ENCODE measurements around the gene CDC42BPA.

The CDC42BPA gene

DNA sequence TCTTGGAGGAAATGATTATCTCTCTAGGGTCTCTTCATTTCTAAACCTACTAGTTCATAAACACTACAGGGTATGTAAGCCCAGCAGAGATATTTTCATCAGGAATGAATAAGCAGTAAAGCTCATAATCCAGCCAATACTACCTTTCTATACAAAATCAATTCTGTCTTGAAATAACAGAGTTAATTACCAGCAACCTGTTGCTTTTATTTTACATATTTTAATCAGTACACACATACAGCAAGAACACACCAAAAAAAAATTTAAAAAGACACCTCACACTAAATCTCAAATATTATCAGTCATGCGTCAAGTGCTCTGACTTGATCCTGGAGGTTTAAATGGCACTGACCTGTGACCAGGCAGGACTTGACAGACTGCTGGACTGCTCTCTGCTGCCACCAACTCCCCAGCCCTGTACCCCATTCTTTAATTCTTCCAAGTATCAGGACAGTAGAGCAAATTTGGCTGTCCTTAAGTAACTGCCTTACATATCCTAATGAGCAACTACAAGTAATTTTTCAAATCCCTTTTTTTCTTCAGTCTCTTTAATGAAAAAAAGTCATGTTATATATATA lies 98.5 kb downstream of the CDC42BPA start:
- no peaks in the 10 kb centered on the region for H3K79me2 ChIP-seq (ENCODE audit: insufficient read depth, low read length)
- H3K27ac ChIP-seq (ENCODE audit: low read length): no peak overlapping the region
- TF ChIP-seq EZH2 (IDR thresholded peaks at IDR 0.05; ENCODE audit: borderline replicate concordance, low read depth, low read length, severe bottlenecking): no peak
- TF ChIP-seq, protein P1, sequence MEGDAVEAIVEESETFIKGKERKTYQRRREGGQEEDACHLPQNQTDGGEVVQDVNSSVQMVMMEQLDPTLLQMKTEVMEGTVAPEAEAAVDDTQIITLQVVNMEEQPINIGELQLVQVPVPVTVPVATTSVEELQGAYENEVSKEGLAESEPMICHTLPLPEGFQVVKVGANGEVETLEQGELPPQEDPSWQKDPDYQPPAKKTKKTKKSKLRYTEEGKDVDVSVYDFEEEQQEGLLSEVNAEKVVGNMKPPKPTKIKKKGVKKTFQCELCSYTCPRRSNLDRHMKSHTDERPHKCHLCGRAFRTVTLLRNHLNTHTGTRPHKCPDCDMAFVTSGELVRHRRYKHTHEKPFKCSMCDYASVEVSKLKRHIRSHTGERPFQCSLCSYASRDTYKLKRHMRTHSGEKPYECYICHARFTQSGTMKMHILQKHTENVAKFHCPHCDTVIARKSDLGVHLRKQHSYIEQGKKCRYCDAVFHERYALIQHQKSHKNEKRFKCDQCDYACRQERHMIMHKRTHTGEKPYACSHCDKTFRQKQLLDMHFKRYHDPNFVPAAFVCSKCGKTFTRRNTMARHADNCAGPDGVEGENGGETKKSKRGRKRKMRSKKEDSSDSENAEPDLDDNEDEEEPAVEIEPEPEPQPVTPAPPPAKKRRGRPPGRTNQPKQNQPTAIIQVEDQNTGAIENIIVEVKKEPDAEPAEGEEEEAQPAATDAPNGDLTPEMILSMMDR (IDR thresholded peaks at IDR 0.05; ENCODE audit: borderline replicate concordance, extremely low read depth, low read length, poor library complexity, severe bottlenecking): no peak
- DNase-seq (no peak), ATAC-seq (ENCODE audit: insufficient read depth, low read depth) (no peak)
- H3K9ac ChIP-seq (ENCODE audit: low read depth, low read length): no peak overlapping the region
- H3K4me3 ChIP-seq (ENCODE audit: low read depth in 1 of 2, low read length in 2 of 2): no peak overlapping the region
- H3K36me3 ChIP-seq (ENCODE audit: insufficient read depth, low read length): no peaks in the 10 kb centered on the region
- no peaks in the 10 kb centered on the region for H3K4me1 ChIP-seq (ENCODE audit: insufficient read depth, low read length)
- H4K20me1 ChIP-seq (ENCODE audit: insufficient read depth, low read length): no peaks in the 10 kb centered on the region
- no peak overlapping the region for H3K4me2 ChIP-seq (ENCODE audit: insufficient read depth, low read length)
- peaks cover 9% of the 10 kb centered on the region for H3K27me3 ChIP-seq (ENCODE audit: insufficient read depth, low read length, poor library complexity)
- no peaks in the 10 kb centered on the region for H3K9me3 ChIP-seq (ENCODE audit: insufficient read depth, low read length, severe bottlenecking)
- no peak overlapping the region for H2AFZ ChIP-seq (ENCODE audit: low read depth, low read length)

- DNase-seq: no peak
- peaks cover 9% of the 10 kb centered on the region for H3K27me3 ChIP-seq (ENCODE audit: insufficient read depth, low read length, poor library complexity)
These were observed 99.3 kb downstream of the CDC42BPA start for GRCh38 chr1:227218870-227219573.

GRCh38 chr1:227215863-227216510 lies 102.3 kb downstream of the CDC42BPA start:
- Histone ChIP-seq H3K9me3 (ENCODE audit: insufficient read depth, low read length, severe bottlenecking) (no peaks in the 10 kb centered on the region), H3K9ac (ENCODE audit: low read depth, low read length) (no peak overlapping the region), H3K4me1 (ENCODE audit: insufficient read depth, low read length) (no peaks in the 10 kb centered on the region), H3K4me3 (ENCODE audit: low read depth in 1 of 2, low read length in 2 of 2) (no peak overlapping the region), H3K79me2 (ENCODE audit: insufficient read depth, low read length) (no peaks in the 10 kb centered on the region), H3K4me2 (ENCODE audit: insufficient read depth, low read length) (no peak overlapping the region), H3K36me3 (ENCODE audit: insufficient read depth, low read length) (no peaks in the 10 kb centered on the region), H3K27ac (ENCODE audit: low read length) (no peak overlapping the region), H3K27me3 (ENCODE audit: insufficient read depth, low read length, poor library complexity) (peaks cover 14% of the 10 kb centered on the region), H2AFZ (ENCODE audit: low read depth, low read length) (no peak overlapping the region), H4K20me1 (ENCODE audit: insufficient read depth, low read length) (no peaks in the 10 kb centered on the region)
- ATAC-seq (ENCODE audit: insufficient read depth, low read depth) (no peak), DNase-seq (no peak)
- TF ChIP-seq, protein P1 (IDR thresholded peaks at IDR 0.05; ENCODE audit: borderline replicate concordance, extremely low read depth, low read length, poor library complexity, severe bottlenecking): no peak
- TF ChIP-seq EZH2 (IDR thresholded peaks at IDR 0.05; ENCODE audit: borderline replicate concordance, low read depth, low read length, severe bottlenecking): no peak

More at GRCh38 chr1:227218870-227219573, 99.3 kb downstream of the CDC42BPA start:
- Histone ChIP-seq H3K9me3 (ENCODE audit: insufficient read depth, low read length, severe bottlenecking) (no peaks in the 10 kb centered on the region), H3K9ac (ENCODE audit: low read depth, low read length) (no peak overlapping the region), H2AFZ (ENCODE audit: low read depth, low read length) (no peak overlapping the region), H3K79me2 (ENCODE audit: insufficient read depth, low read length) (no peaks in the 10 kb centered on the region), H3K27ac (ENCODE audit: low read length) (no peak overlapping the region), H4K20me1 (ENCODE audit: insufficient read depth, low read length) (no peaks in the 10 kb centered on the region), H3K4me2 (ENCODE audit: insufficient read depth, low read length) (no peak overlapping the region), H3K4me1 (ENCODE audit: insufficient read depth, low read length) (no peaks in the 10 kb centered on the region), H3K36me3 (ENCODE audit: insufficient read depth, low read length) (no peaks in the 10 kb centered on the region), H3K4me3 (ENCODE audit: low read depth in 1 of 2, low read length in 2 of 2) (no peak overlapping the region)
- no peak for TF ChIP-seq EZH2 (IDR thresholded peaks at IDR 0.05; ENCODE audit: borderline replicate concordance, low read depth, low read length, severe bottlenecking)
- TF ChIP-seq, protein P1 (IDR thresholded peaks at IDR 0.05; ENCODE audit: borderline replicate concordance, extremely low read depth, low read length, poor library complexity, severe bottlenecking): no peak
- no peak for ATAC-seq (ENCODE audit: insufficient read depth, low read depth)
